Measurements from ENCODE around the gene NELL1. TPM values are rescaled to one million over a fixed set of nuclear protein-coding genes. Genes with fewer than 3 reads are reported as not detected.

Gene NELL1
- total and polyA plus RNA-seq, 2 donors, result 0.37 to 5.4 TPM

- WGBS, result 81% methylated on average over 2 of the region's 2 CpGs
- no peak for DNase-seq (ENCODE audit: extremely low spot score)
- Histone ChIP-seq H3K4me3 (ENCODE audit: low read depth, low read length) (no peak overlapping the region), H3K27ac (ENCODE audit: low read depth) (no peak overlapping the region), H3K4me1 (ENCODE audit: insufficient read depth) (no peaks in the 10 kb centered on the region), H3K36me3 (ENCODE audit: insufficient read depth) (no peaks in the 10 kb centered on the region)
These were observed 371.2 kb downstream of the NELL1 start for GRCh38 chr11:21040630-21041029.

- no peak for DNase-seq (ENCODE audit: extremely low spot score)
- Histone ChIP-seq H3K27ac (ENCODE audit: low read depth) (no peak overlapping the region), H3K4me1 (ENCODE audit: insufficient read depth) (no peaks in the 10 kb centered on the region), H3K36me3 (ENCODE audit: insufficient read depth) (no peaks in the 10 kb centered on the region), H3K4me3 (ENCODE audit: low read depth, low read length) (no peak overlapping the region)
- WGBS, result 66% methylated on average over 5 of the region's 5 CpGs
These were observed 379.2 kb downstream of the NELL1 start for GRCh38 chr11:21048626-21049025.

GRCh38 chr11:21053466-21053865 lies 384.1 kb downstream of the NELL1 start:
- no peak overlapping the region for H3K4me3 ChIP-seq (ENCODE audit: low read depth, low read length)
- WGBS, result 42% methylated on average over 1 of the region's 1 CpG
- no peaks in the 10 kb centered on the region for H3K4me1 ChIP-seq (ENCODE audit: insufficient read depth)
- no peak overlapping the region for H3K27ac ChIP-seq (ENCODE audit: low read depth)
- no peaks in the 10 kb centered on the region for H3K36me3 ChIP-seq (ENCODE audit: insufficient read depth)
- DNase-seq (ENCODE audit: extremely low spot score), result no peak

- Histone ChIP-seq H3K27ac (ENCODE audit: low read depth) (no peak overlapping the region), H3K36me3 (ENCODE audit: insufficient read depth) (no peaks in the 10 kb centered on the region), H3K4me3 (ENCODE audit: low read depth, low read length) (no peak overlapping the region), H3K4me1 (ENCODE audit: insufficient read depth) (no peaks in the 10 kb centered on the region)
- DNase-seq (ENCODE audit: extremely low spot score), result no peak
These were observed 387.3 kb downstream of the NELL1 start for GRCh38 chr11:21056644-21057043.

- WGBS, result 78% methylated on average over 2 of the region's 2 CpGs
- no peaks in the 10 kb centered on the region for H3K4me1 ChIP-seq (ENCODE audit: insufficient read depth)
- H3K27ac ChIP-seq (ENCODE audit: low read depth), result no peak overlapping the region
- no peaks in the 10 kb centered on the region for H3K36me3 ChIP-seq (ENCODE audit: insufficient read depth)
- H3K4me3 ChIP-seq (ENCODE audit: low read depth, low read length), result no peak overlapping the region
- DNase-seq (ENCODE audit: extremely low spot score), result no peak
These were observed 390.5 kb downstream of the NELL1 start for GRCh38 chr11:21059879-21060278.

GRCh38 chr11:21066030-21066429 lies 396.6 kb downstream of the NELL1 start:
- Histone ChIP-seq H3K4me1 (ENCODE audit: insufficient read depth) (no peaks in the 10 kb centered on the region), H3K36me3 (ENCODE audit: insufficient read depth) (no peaks in the 10 kb centered on the region), H3K27ac (ENCODE audit: low read depth) (no peak overlapping the region), H3K4me3 (ENCODE audit: low read depth, low read length) (no peak overlapping the region)
- 60% methylated on average over 2 of the region's 2 CpGs for WGBS
- no peak for DNase-seq (ENCODE audit: extremely low spot score)

- no peak for DNase-seq (ENCODE audit: extremely low spot score)
- Histone ChIP-seq H3K36me3 (ENCODE audit: insufficient read depth) (no peaks in the 10 kb centered on the region), H3K4me1 (ENCODE audit: insufficient read depth) (no peaks in the 10 kb centered on the region), H3K27ac (ENCODE audit: low read depth) (no peak overlapping the region), H3K4me3 (ENCODE audit: low read depth, low read length) (no peak overlapping the region)
- WGBS, result 68% methylated on average over 3 of the region's 3 CpGs
These were observed 399.5 kb downstream of the NELL1 start for GRCh38 chr11:21068886-21069285.

GRCh38 chr11:21069909-21070308 lies 400.5 kb downstream of the NELL1 start:
- no peaks in the 10 kb centered on the region for H3K36me3 ChIP-seq (ENCODE audit: insufficient read depth)
- WGBS, result 41% methylated on average over 5 of the region's 5 CpGs
- H3K4me3 ChIP-seq (ENCODE audit: low read depth, low read length), result no peak overlapping the region
- no peak overlapping the region for H3K27ac ChIP-seq (ENCODE audit: low read depth)
- no peak for DNase-seq (ENCODE audit: extremely low spot score)
- H3K4me1 ChIP-seq (ENCODE audit: insufficient read depth), result no peaks in the 10 kb centered on the region

- no peak overlapping the region for H3K27ac ChIP-seq (ENCODE audit: low read depth)
- 53% methylated on average over 3 of the region's 3 CpGs for WGBS
- DNase-seq (ENCODE audit: extremely low spot score), result no peak
- no peaks in the 10 kb centered on the region for H3K4me1 ChIP-seq (ENCODE audit: insufficient read depth)
- H3K4me3 ChIP-seq (ENCODE audit: low read depth, low read length), result no peak overlapping the region
- no peaks in the 10 kb centered on the region for H3K36me3 ChIP-seq (ENCODE audit: insufficient read depth)
These were observed 403.2 kb downstream of the NELL1 start for GRCh38 chr11:21072558-21072957.

GRCh38 chr11:21082853-21083252 lies 413.5 kb downstream of the NELL1 start:
- 89% methylated on average over 3 of the region's 3 CpGs for WGBS
- Histone ChIP-seq H3K4me1 (ENCODE audit: insufficient read depth) (no peaks in the 10 kb centered on the region), H3K27ac (ENCODE audit: low read depth) (no peak overlapping the region), H3K36me3 (ENCODE audit: insufficient read depth) (no peaks in the 10 kb centered on the region), H3K4me3 (ENCODE audit: low read depth, low read length) (no peak overlapping the region)
- DNase-seq (ENCODE audit: extremely low spot score), result no peak

GRCh38 chr11:21088930-21089329 lies 419.5 kb downstream of the NELL1 start:
- Histone ChIP-seq H3K36me3 (ENCODE audit: insufficient read depth) (no peaks in the 10 kb centered on the region), H3K4me3 (ENCODE audit: low read depth, low read length) (no peak overlapping the region), H3K4me1 (ENCODE audit: insufficient read depth) (no peaks in the 10 kb centered on the region), H3K27ac (ENCODE audit: low read depth) (no peak overlapping the region)
- DNase-seq (ENCODE audit: extremely low spot score), result no peak

GRCh38 chr11:21104641-21105040 lies 435.3 kb downstream of the NELL1 start:
- H3K4me3 ChIP-seq (ENCODE audit: low read depth, low read length), result no peak overlapping the region
- H3K36me3 ChIP-seq (ENCODE audit: insufficient read depth), result no peaks in the 10 kb centered on the region
- DNase-seq (ENCODE audit: extremely low spot score), result no peak
- H3K4me1 ChIP-seq (ENCODE audit: insufficient read depth), result no peaks in the 10 kb centered on the region
- H3K27ac ChIP-seq (ENCODE audit: low read depth), result no peak overlapping the region
- 93% methylated on average over 2 of the region's 2 CpGs for WGBS

- H3K27ac ChIP-seq (ENCODE audit: low read depth), result no peak overlapping the region
- WGBS, result 51% methylated on average over 5 of the region's 5 CpGs
- no peaks in the 10 kb centered on the region for H3K4me1 ChIP-seq (ENCODE audit: insufficient read depth)
- DNase-seq (ENCODE audit: extremely low spot score), result no peak
- H3K36me3 ChIP-seq (ENCODE audit: insufficient read depth), result no peaks in the 10 kb centered on the region
- no peak overlapping the region for H3K4me3 ChIP-seq (ENCODE audit: low read depth, low read length)
These were observed 436.0 kb downstream of the NELL1 start for GRCh38 chr11:21105196-21105917.

- Histone ChIP-seq H3K4me1 (ENCODE audit: insufficient read depth) (no peaks in the 10 kb centered on the region), H3K36me3 (ENCODE audit: insufficient read depth) (no peaks in the 10 kb centered on the region), H3K4me3 (ENCODE audit: low read depth, low read length) (no peak overlapping the region), H3K27ac (ENCODE audit: low read depth) (no peak overlapping the region)
- WGBS, result 88% methylated on average over 2 of the region's 2 CpGs
- no peak for DNase-seq (ENCODE audit: extremely low spot score)
These were observed 440.0 kb downstream of the NELL1 start for GRCh38 chr11:21109341-21109740.

- no peak for DNase-seq (ENCODE audit: extremely low spot score)
- WGBS, result 86% methylated on average over 1 of the region's 1 CpG
These were observed 441.0 kb downstream of the NELL1 start for GRCh38 chr11:21110415-21110814.

More at GRCh38 chr11:21110415-21110814, 441.0 kb downstream of the NELL1 start:
- no peaks in the 10 kb centered on the region for H3K36me3 ChIP-seq (ENCODE audit: insufficient read depth)
- no peaks in the 10 kb centered on the region for H3K4me1 ChIP-seq (ENCODE audit: insufficient read depth)
- H3K27ac ChIP-seq (ENCODE audit: low read depth), result no peak overlapping the region
- H3K4me3 ChIP-seq (ENCODE audit: low read depth, low read length), result no peak overlapping the region
